COLO829 (cell line): ENCODE measurements around the gene UBAC2.

Source experiments
- DNase-seq: peaks from one replicate; pipeline ENCODE4 v3.0.0; 2012; ENCODE audit warnings: low spot score

Gene UBAC2

GRCh38 chr13:99313501-99313900 is 112.8 kb downstream of the UBAC2 start:
- DNase-seq, result no peak

- no peak for DNase-seq
These were observed 113.3 kb downstream of the UBAC2 start for GRCh38 chr13:99313941-99314340.

- DNase-seq, result peak; percentile 86
These were observed 114.1 kb downstream of the UBAC2 start for GRCh38 chr13:99314640-99315176.

GRCh38 chr13:99315186-99315585 is 114.5 kb downstream of the UBAC2 start:
- DNase-seq, result peak; percentile 10

- no peak for DNase-seq
These were observed 115.6 kb downstream of the UBAC2 start for GRCh38 chr13:99316224-99316623.

- DNase-seq, result no peak
These were observed 116.1 kb downstream of the UBAC2 start for GRCh38 chr13:99316657-99317256.

- peak; percentile 52 for DNase-seq
These were observed 120.2 kb downstream of the UBAC2 start for GRCh38 chr13:99320693-99321481.

GRCh38 chr13:99321709-99322108 is 121.1 kb downstream of the UBAC2 start:
- no peak for DNase-seq

GRCh38 chr13:99322297-99323103 is 121.8 kb downstream of the UBAC2 start:
- peak; percentile 7 for DNase-seq

GRCh38 chr13:99323488-99323887 is 122.8 kb downstream of the UBAC2 start:
- no peak for DNase-seq

GRCh38 chr13:99326012-99326411 is 125.4 kb downstream of the UBAC2 start:
- DNase-seq, result no peak

- DNase-seq, result no peak
These were observed 126.5 kb downstream of the UBAC2 start for GRCh38 chr13:99327126-99327525.

GRCh38 chr13:99327761-99328160 is 127.1 kb downstream of the UBAC2 start:
- DNase-seq, result no peak

- DNase-seq, result no peak
These were observed 128.8 kb downstream of the UBAC2 start for GRCh38 chr13:99329477-99329876.

- DNase-seq, result no peak
These were observed 130.3 kb downstream of the UBAC2 start for GRCh38 chr13:99330942-99331341.

GRCh38 chr13:99331881-99332293 is 131.2 kb downstream of the UBAC2 start:
- DNase-seq, result no peak

GRCh38 chr13:99332456-99332855 is 131.8 kb downstream of the UBAC2 start:
- DNase-seq, result no peak

- no peak for DNase-seq
These were observed 133.6 kb downstream of the UBAC2 start for GRCh38 chr13:99334221-99334620.

- no peak for DNase-seq
These were observed 134.4 kb downstream of the UBAC2 start for GRCh38 chr13:99335087-99335486.

GRCh38 chr13:99335603-99336002 is 134.9 kb downstream of the UBAC2 start:
- no peak for DNase-seq

- no peak for DNase-seq
These were observed 138.6 kb downstream of the UBAC2 start for GRCh38 chr13:99339230-99339721.

GRCh38 chr13:99339736-99340397 is 139.2 kb downstream of the UBAC2 start:
- DNase-seq, result no peak
